ENCODE measurements around the gene LLPH. TPM values are rescaled to one million over a fixed set of nuclear protein-coding genes. Genes with fewer than 3 reads are reported as not detected.

The LLPH gene
- total RNA-seq, 1 donor from 2014 or later, result 14.4 TPM

GRCh38 chr12:66132408-66132807 lies 1.9 kb upstream of the LLPH start:
- Mint-ChIP-seq H3K4me3 (ENCODE audit: unreplicated experiment) (no peak overlapping the region), H3K4me1 (ENCODE audit: low read depth, unreplicated experiment) (peaks cover 10% of the 10 kb centered on the region), H3K9me3 (ENCODE audit: unreplicated experiment) (peaks cover 5% of the 10 kb centered on the region), H3K27ac (ENCODE audit: unreplicated experiment) (no peak overlapping the region), H3K36me3 (ENCODE audit: unreplicated experiment) (peaks cover 6% of the 10 kb centered on the region), H3K27me3 (ENCODE audit: unreplicated experiment) (no peaks in the 10 kb centered on the region)
- DNase-seq, result no peak
- no peak for TF ChIP-seq CTCF (IDR thresholded peaks at IDR 0.05; ENCODE audit: partially characterized antibody, unreplicated experiment)

GRCh38 chr12:66131067-66131688 lies 628 bp upstream of the LLPH start:
- no peak for DNase-seq
- Mint-ChIP-seq H3K4me3 (ENCODE audit: unreplicated experiment) (peak overlapping the region; percentile 98), H3K4me1 (ENCODE audit: low read depth, unreplicated experiment) (peaks cover 10% of the 10 kb centered on the region), H3K27me3 (ENCODE audit: unreplicated experiment) (no peaks in the 10 kb centered on the region), H3K36me3 (ENCODE audit: unreplicated experiment) (peaks cover 2% of the 10 kb centered on the region), H3K27ac (ENCODE audit: unreplicated experiment) (peak overlapping the region; percentile 41), H3K9me3 (ENCODE audit: unreplicated experiment) (peaks cover 5% of the 10 kb centered on the region)
- TF ChIP-seq CTCF (IDR thresholded peaks at IDR 0.05; ENCODE audit: partially characterized antibody, unreplicated experiment), result no peak

- TF ChIP-seq CTCF (IDR thresholded peaks at IDR 0.05; ENCODE audit: partially characterized antibody, unreplicated experiment), result no peak
- Mint-ChIP-seq H3K27me3 (ENCODE audit: unreplicated experiment) (no peaks in the 10 kb centered on the region), H3K4me1 (ENCODE audit: low read depth, unreplicated experiment) (peaks cover 10% of the 10 kb centered on the region), H3K9me3 (ENCODE audit: unreplicated experiment) (peaks cover 5% of the 10 kb centered on the region), H3K4me3 (ENCODE audit: unreplicated experiment) (peak overlapping the region; percentile 98), H3K27ac (ENCODE audit: unreplicated experiment) (peak overlapping the region; percentile 41), H3K36me3 (ENCODE audit: unreplicated experiment) (no peaks in the 10 kb centered on the region)
- DNase-seq, result no peak
These were observed 650 bp downstream of the LLPH start for GRCh38 chr12:66129934-66130266.

- no peak for TF ChIP-seq CTCF (IDR thresholded peaks at IDR 0.05; ENCODE audit: partially characterized antibody, unreplicated experiment)
- H3K27me3 Mint-ChIP-seq (ENCODE audit: unreplicated experiment), result no peaks in the 10 kb centered on the region
- no peak overlapping the region for H3K4me3 Mint-ChIP-seq (ENCODE audit: unreplicated experiment)
- H3K4me1 Mint-ChIP-seq (ENCODE audit: low read depth, unreplicated experiment), result peaks cover 10% of the 10 kb centered on the region
- peaks cover 4% of the 10 kb centered on the region for H3K9me3 Mint-ChIP-seq (ENCODE audit: unreplicated experiment)
- no peaks in the 10 kb centered on the region for H3K36me3 Mint-ChIP-seq (ENCODE audit: unreplicated experiment)
- no peak overlapping the region for H3K27ac Mint-ChIP-seq (ENCODE audit: unreplicated experiment)
- DNase-seq, result no peak
These were observed 2.9 kb downstream of the LLPH start for GRCh38 chr12:66127650-66128049.

GRCh38 chr12:66120477-66120876 lies 10.1 kb downstream of the LLPH start:
- no peak overlapping the region for H3K4me3 Mint-ChIP-seq (ENCODE audit: unreplicated experiment)

More at GRCh38 chr12:66120477-66120876, 10.1 kb downstream of the LLPH start:
- no peak for DNase-seq
- H3K9me3 Mint-ChIP-seq (ENCODE audit: unreplicated experiment), result no peaks in the 10 kb centered on the region
- H3K36me3 Mint-ChIP-seq (ENCODE audit: unreplicated experiment), result no peaks in the 10 kb centered on the region
- no peak for TF ChIP-seq CTCF (IDR thresholded peaks at IDR 0.05; ENCODE audit: partially characterized antibody, unreplicated experiment)
- H3K4me1 Mint-ChIP-seq (ENCODE audit: low read depth, unreplicated experiment), result no peaks in the 10 kb centered on the region
- no peaks in the 10 kb centered on the region for H3K27me3 Mint-ChIP-seq (ENCODE audit: unreplicated experiment)
- H3K27ac Mint-ChIP-seq (ENCODE audit: unreplicated experiment), result no peak overlapping the region
